DOHH2 (cell line): ENCODE data around the gene GRIA1.

ENCODE experiments used
- H3F3A ChIP-seq: fragments of 200-600 bp; sonication (generic), shearing (Covaris generic); 2 replicates; pipeline ENCODE4 v1.6.0; 2016; ENCODE audit warnings: antibody characterized with exemption, mild to moderate bottlenecking; ENCODE audit not compliant: control insufficient read depth, insufficient read depth
- H3K27ac ChIP-seq: fragments of 200-600 bp; sonication (generic); 2 replicates; pipeline ENCODE4 v1.5.1; 2014; ENCODE audit warnings: low read depth, mild to moderate bottlenecking, low read length, moderate library complexity
- H3K27me3 ChIP-seq: fragments of 200-600 bp; sonication (generic); 2 replicates; pipeline ENCODE4 v1.6.1; 2014; ENCODE audit warnings: mild to moderate bottlenecking, low read length, mixed read lengths; ENCODE audit not compliant: control insufficient read depth
- H3K36me3 ChIP-seq: fragments of 200-600 bp; sonication (generic); 2 replicates; pipeline ENCODE4 v1.6.1; 2014; ENCODE audit warnings: mild to moderate bottlenecking, low read length, moderate library complexity, mixed read lengths; ENCODE audit not compliant: control insufficient read depth
- H3K4me1 ChIP-seq: fragments of 200-600 bp; sonication (generic); 2 replicates; pipeline ENCODE4 v1.6.1; 2014; ENCODE audit warnings: mild to moderate bottlenecking, low read length, mixed read lengths; ENCODE audit not compliant: control insufficient read depth
- H3K4me2 ChIP-seq: fragments of 200-600 bp; sonication (generic); 2 replicates; pipeline ENCODE4 v1.6.0; 2014; ENCODE audit warnings: mild to moderate bottlenecking, low read length, moderate library complexity
- H3K4me3 ChIP-seq: fragments of 200-600 bp; sonication (generic); 2 replicates; pipeline ENCODE4 v1.5.1; 2014; ENCODE audit warnings: mild to moderate bottlenecking, low read length, mixed read lengths
- H3K79me2 ChIP-seq: fragments of 200-600 bp; sonication (generic); 2 replicates; pipeline ENCODE4 v1.6.1; 2014; ENCODE audit warnings: mild to moderate bottlenecking, low read length, mixed read lengths; ENCODE audit not compliant: control insufficient read depth
- H3K9me2 ChIP-seq: fragments of 200-600 bp; sonication (generic); replicated peaks from 2 replicates; pipeline ENCODE4 v1.6.1; 2014; ENCODE audit warnings: mild to moderate bottlenecking, low read length, mixed read lengths; ENCODE audit not compliant: control insufficient read depth
- H3K9me3 ChIP-seq: fragments of 200-600 bp; sonication (generic); 2 replicates; pipeline ENCODE4 v1.6.1; 2014; ENCODE audit warnings: antibody characterized with exemption, low read length, mixed read lengths; ENCODE audit not compliant: control insufficient read depth, insufficient read depth
- H4K20me1 ChIP-seq: fragments of 200-600 bp; sonication (generic); 2 replicates; pipeline ENCODE4 v1.6.0; 2014; ENCODE audit warnings: low read depth, mild to moderate bottlenecking, antibody characterized with exemption, low read length, moderate library complexity; ENCODE audit not compliant: control insufficient read depth, insufficient read depth
- CTCF ChIP-seq: fragments of 200-600 bp; sonication (generic); IDR thresholded peaks from one replicate; pipeline ENCODE4 v1.5.1; 2014; ENCODE audit warnings: antibody characterized with exemption, mild to moderate bottlenecking, low read depth, low read length; ENCODE audit not compliant: poor library complexity, severe bottlenecking
- EZH2phosphoT487 ChIP-seq: fragments of 200-600 bp; sonication (generic); IDR thresholded peaks from 2 replicates; pipeline ENCODE4 v1.6.1; 2017; ENCODE audit warnings: borderline replicate concordance, mild to moderate bottlenecking, antibody characterized with exemption, low read length, moderate library complexity, mixed read lengths

GRIA1 gene

GRCh38 chr5:153798830-153799229 is 308.4 kb downstream of the GRIA1 start:
- Histone ChIP-seq H3K27ac (no peak overlapping the region), H3K9me2 (no peaks in the 10 kb centered on the region), H3K36me3 (no peaks in the 10 kb centered on the region), H3K4me3 (no peak overlapping the region), H3K4me1 (no peaks in the 10 kb centered on the region), H3K27me3 (no peaks in the 10 kb centered on the region), H3K9me3 (no peaks in the 10 kb centered on the region), H4K20me1 (no peaks in the 10 kb centered on the region), H3K4me2 (no peak overlapping the region), H3K79me2 (no peaks in the 10 kb centered on the region), H3F3A (no peaks in the 10 kb centered on the region)
- TF ChIP-seq EZH2phosphoT487 = no peak
- TF ChIP-seq CTCF = no peak

GRCh38 chr5:153799466-153799865 is 309.0 kb downstream of the GRIA1 start:
- Histone ChIP-seq H3K9me3 (no peaks in the 10 kb centered on the region), H3K4me1 (no peaks in the 10 kb centered on the region), H4K20me1 (no peaks in the 10 kb centered on the region), H3K9me2 (no peaks in the 10 kb centered on the region), H3K4me3 (no peak overlapping the region), H3K27me3 (no peaks in the 10 kb centered on the region), H3F3A (no peaks in the 10 kb centered on the region), H3K79me2 (no peaks in the 10 kb centered on the region), H3K27ac (no peak overlapping the region), H3K4me2 (no peak overlapping the region), H3K36me3 (no peaks in the 10 kb centered on the region)
- TF ChIP-seq EZH2phosphoT487 (no peak), CTCF (no peak)

- Histone ChIP-seq H3K36me3 (no peaks in the 10 kb centered on the region), H3K27me3 (no peaks in the 10 kb centered on the region), H3K4me2 (no peak overlapping the region), H3K4me1 (no peaks in the 10 kb centered on the region), H3K9me2 (no peaks in the 10 kb centered on the region), H3K79me2 (no peaks in the 10 kb centered on the region), H3K9me3 (no peaks in the 10 kb centered on the region), H3K27ac (no peak overlapping the region), H4K20me1 (no peaks in the 10 kb centered on the region), H3K4me3 (no peak overlapping the region), H3F3A (no peaks in the 10 kb centered on the region)
- TF ChIP-seq CTCF (no peak), EZH2phosphoT487 (no peak)
Measured at GRCh38 chr5:153802050-153802821, 311.8 kb downstream of the GRIA1 start.
